ENCODE measurements around the gene NDRG3.

NDRG3 gene

DNA sequence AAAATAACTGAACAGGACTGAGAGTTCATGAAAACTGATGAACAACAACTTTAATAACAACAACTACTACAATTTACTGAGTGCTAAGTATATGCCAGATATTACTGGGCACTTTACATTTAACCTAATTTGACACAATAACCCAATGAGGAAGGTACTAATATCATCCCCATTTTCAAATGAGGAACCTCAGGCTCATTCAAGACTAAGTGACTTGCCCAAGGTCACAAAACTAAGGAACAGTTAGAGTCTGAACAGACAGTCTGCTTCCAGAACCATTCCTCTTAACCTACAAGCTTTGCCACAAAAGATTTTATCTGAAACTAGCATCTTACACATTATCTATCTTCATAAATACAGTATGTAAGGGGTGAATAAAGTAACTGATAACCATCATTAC is 10.6 kb upstream of the NDRG3 start:
- Histone ChIP-seq H3K9me3 (no peaks in the 10 kb centered on the region), H3K4me3 (ENCODE audit: low read depth, low read length) (no peak overlapping the region), H3K4me1 (no peaks in the 10 kb centered on the region), H3K36me3 (peaks cover 26% of the 10 kb centered on the region), H3K27me3 (no peaks in the 10 kb centered on the region)
- no peak for DNase-seq
- TF ChIP-seq, protein P1, sequence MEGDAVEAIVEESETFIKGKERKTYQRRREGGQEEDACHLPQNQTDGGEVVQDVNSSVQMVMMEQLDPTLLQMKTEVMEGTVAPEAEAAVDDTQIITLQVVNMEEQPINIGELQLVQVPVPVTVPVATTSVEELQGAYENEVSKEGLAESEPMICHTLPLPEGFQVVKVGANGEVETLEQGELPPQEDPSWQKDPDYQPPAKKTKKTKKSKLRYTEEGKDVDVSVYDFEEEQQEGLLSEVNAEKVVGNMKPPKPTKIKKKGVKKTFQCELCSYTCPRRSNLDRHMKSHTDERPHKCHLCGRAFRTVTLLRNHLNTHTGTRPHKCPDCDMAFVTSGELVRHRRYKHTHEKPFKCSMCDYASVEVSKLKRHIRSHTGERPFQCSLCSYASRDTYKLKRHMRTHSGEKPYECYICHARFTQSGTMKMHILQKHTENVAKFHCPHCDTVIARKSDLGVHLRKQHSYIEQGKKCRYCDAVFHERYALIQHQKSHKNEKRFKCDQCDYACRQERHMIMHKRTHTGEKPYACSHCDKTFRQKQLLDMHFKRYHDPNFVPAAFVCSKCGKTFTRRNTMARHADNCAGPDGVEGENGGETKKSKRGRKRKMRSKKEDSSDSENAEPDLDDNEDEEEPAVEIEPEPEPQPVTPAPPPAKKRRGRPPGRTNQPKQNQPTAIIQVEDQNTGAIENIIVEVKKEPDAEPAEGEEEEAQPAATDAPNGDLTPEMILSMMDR (IDR thresholded peaks at IDR 0.05; ENCODE audit: low read depth, low read length), result no peak

DNA sequence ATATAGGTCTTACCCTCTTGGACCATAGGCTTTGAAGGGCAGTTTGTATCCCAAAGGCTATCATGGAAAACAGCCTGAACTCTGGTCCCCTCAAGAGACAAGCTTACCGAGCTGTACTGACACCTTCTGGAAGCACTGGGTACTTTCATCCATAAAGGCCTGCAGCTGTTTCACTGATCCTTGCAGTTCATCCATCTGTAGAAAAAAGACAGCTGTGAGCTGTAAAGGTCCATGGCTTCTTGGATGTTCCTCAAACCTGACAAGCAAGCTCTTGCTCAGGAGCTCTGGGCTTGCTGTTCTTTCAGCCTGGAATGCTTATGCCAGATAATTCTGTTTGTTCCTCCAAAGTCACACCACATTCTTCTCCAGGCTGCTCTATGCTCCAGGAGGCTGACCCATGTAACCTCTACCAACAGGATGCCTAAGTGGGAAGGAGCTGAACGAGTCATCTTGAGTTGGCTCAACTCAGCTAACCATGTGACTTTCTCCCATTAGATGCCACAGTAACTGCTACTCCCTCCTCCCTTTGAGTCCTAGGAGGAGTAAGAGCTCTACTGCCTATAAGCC is 8.8 kb upstream of the NDRG3 start:
- Histone ChIP-seq H3K36me3 (peaks cover 26% of the 10 kb centered on the region), H3K4me3 (ENCODE audit: low read depth, low read length) (no peak overlapping the region), H3K27me3 (no peaks in the 10 kb centered on the region), H3K4me1 (no peaks in the 10 kb centered on the region), H3K9me3 (no peaks in the 10 kb centered on the region)
- TF ChIP-seq, protein P1 (IDR thresholded peaks at IDR 0.05; ENCODE audit: low read depth, low read length), result peak; percentile 93
- DNase-seq, result peak; percentile 66

DNA sequence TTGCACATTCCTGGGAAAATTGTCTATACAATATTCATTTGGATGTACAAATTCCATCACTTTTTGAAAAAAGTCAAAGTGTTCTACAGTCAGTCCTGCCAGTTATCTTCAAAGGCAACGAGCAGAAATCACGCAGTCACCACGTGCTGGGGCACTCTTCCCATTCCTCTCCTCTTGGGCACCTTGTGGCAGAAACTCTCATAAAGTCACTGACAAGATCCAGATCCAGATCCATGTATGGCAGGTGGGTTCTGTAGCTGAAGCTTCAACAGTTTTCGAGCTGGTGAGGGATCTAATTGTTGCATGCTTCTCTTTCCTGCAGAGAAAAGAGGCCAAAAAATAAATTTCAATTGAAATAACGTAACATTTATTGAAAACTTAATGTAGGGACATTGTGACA is 6.7 kb upstream of the NDRG3 start:
- no peak overlapping the region for H3K4me3 ChIP-seq (ENCODE audit: low read depth, low read length)
- H3K27me3 ChIP-seq, result no peaks in the 10 kb centered on the region
- no peak for DNase-seq
- no peaks in the 10 kb centered on the region for H3K4me1 ChIP-seq
- no peaks in the 10 kb centered on the region for H3K9me3 ChIP-seq
- TF ChIP-seq, protein P1 (IDR thresholded peaks at IDR 0.05; ENCODE audit: low read depth, low read length), result no peak
- peaks cover 26% of the 10 kb centered on the region for H3K36me3 ChIP-seq

DNA sequence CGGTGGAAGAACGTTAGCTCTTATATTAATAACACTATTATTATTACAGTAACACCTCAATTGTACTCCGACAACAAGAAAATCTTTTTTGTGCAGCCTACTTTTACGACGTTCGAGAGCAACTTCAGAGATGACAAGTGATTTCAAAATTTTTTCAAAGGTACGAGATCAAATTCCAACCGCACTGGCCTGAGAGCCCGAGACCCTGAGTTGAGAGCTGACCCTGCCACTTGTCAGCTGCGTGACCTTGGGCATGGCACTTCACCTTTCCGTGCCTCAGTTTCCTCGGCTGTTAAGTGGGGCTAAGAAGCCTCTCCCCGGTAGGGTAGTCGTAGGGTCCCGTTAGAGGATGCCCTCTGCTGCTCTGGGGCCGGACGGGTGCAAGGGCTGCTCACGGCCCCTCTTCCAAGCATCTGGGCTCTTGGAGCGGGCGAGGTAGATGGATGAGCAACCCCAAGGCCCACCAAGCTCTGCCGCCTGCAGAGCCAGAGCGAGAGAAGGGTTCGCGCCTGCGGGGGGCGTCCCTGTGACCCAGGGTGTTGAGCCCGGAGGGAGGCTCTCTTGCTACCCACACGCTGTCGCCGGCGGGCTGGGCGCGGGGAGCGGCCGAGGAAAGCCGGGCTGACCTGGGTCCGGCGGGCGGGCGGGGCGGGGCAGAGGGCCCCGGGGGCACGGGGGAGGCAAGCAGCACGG is 510 bp downstream of the NDRG3 start:
- peaks cover 13% of the 10 kb centered on the region for H3K4me1 ChIP-seq
- DNase-seq, result peak; percentile 49
- TF ChIP-seq, protein P1 (IDR thresholded peaks at IDR 0.05; ENCODE audit: low read depth, low read length), result no peak
- H3K27me3 ChIP-seq, result no peaks in the 10 kb centered on the region
- no peaks in the 10 kb centered on the region for H3K36me3 ChIP-seq
- H3K9me3 ChIP-seq, result no peaks in the 10 kb centered on the region
- H3K4me3 ChIP-seq (ENCODE audit: low read depth, low read length), result peak overlapping the region; percentile 86

DNA sequence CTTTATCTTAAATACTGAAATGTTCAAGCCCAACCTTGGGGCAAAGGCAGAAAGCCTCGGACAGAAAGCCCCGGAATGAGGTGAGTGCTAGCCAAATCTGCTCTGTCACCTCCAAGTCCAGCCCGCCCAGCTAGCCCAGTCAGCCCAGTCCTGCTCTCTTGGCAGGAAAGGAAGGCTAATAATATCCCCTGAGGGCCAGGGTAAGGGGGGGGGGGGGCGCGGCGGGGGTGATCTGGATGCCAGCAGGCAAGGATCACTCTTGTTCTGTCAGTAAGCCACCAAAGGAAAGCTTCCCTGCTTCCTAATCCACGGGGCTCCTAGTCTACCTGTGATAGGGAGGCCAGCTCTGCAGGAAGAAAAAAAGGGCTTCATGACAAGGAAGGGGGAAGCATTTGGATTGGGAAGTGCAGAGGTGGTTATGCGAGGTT is 1.1 kb downstream of the NDRG3 start:
- H3K27me3 ChIP-seq, result no peaks in the 10 kb centered on the region
- TF ChIP-seq, protein P1 (IDR thresholded peaks at IDR 0.05; ENCODE audit: low read depth, low read length), result no peak
- peaks cover 13% of the 10 kb centered on the region for H3K4me1 ChIP-seq
- H3K36me3 ChIP-seq, result no peaks in the 10 kb centered on the region
- no peaks in the 10 kb centered on the region for H3K9me3 ChIP-seq
- DNase-seq, result peak; percentile 63
- H3K4me3 ChIP-seq (ENCODE audit: low read depth, low read length), result peak overlapping the region; percentile 86

DNA sequence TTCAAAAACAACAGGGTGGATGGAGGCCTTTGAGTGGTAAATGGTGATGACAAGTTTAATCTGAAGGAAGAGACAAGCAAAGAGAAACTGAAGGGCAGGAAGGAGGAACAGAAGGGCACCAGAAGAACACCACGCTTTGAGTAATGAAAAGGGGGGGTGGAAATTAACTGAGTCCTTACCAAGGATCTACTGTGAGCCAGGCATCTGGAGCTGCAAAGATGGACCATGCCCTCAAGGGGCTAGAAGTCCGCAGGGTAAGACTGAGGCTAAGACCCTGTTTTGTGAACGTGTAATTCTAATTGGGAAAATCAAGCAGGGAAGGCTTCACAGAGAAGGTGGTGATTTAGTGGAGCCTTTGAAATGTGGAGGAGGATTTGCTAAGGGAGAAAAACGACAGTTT is 1.6 kb downstream of the NDRG3 start:
- Histone ChIP-seq H3K9me3 (no peaks in the 10 kb centered on the region), H3K4me1 (peaks cover 13% of the 10 kb centered on the region), H3K27me3 (no peaks in the 10 kb centered on the region), H3K36me3 (no peaks in the 10 kb centered on the region), H3K4me3 (ENCODE audit: low read depth, low read length) (peak overlapping the region; percentile 86; the same call in 1 of the 2 replicates)
- no peak for DNase-seq
- TF ChIP-seq, protein P1 (IDR thresholded peaks at IDR 0.05; ENCODE audit: low read depth, low read length), result no peak
